Hypothalamus (tissue), 51 donors: Measurements from ENCODE around the gene PEX5L.
"Not testable (repeated sequence)": the region's sequence is repeated elsewhere in the genome, so short reads cannot be mapped to it uniquely, and the experiment has no call there.

Source experiments
- DNase-seq, 51 donors: peaks; one replicate each; lab custom pipeline; 2025; lab: John Stamatoyannopoulos, UW

The PEX5L gene

DNA sequence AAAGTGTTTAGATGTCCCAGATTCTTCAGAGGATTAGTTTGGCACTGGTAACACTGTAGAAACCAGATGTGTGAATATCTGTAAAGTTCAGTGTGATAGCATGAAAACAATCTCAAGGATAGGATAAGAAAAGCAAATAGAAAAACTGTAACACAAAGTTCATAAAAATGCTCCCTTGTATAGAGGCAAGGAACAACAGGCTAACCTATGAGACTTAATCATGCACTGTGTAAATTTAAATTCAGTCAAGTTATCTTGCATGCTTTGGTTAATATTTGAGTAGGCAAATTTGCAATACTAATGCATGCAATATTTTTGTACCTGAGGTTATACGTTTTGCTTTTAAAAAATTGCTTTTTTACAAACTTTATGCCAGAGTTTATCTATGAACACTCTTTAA lies 239.5 kb downstream of the PEX5L start:
- DNase-seq = no peak

GRCh38 chr3:179796421-179796820 lies 240.3 kb downstream of the PEX5L start:
- no peak for DNase-seq

- no peak for DNase-seq
Observed at GRCh38 chr3:179794355-179794754, 242.4 kb downstream of the PEX5L start.

- no peak for DNase-seq
Observed at GRCh38 chr3:179791793-179792192, 244.9 kb downstream of the PEX5L start.

GRCh38 chr3:179788996-179789395 lies 247.7 kb downstream of the PEX5L start:
- no peak for DNase-seq

- DNase-seq = not testable (repeated sequence)
Observed at GRCh38 chr3:179782841-179783240, 253.9 kb downstream of the PEX5L start.

GRCh38 chr3:179775416-179776122 lies 261.2 kb downstream of the PEX5L start:
- DNase-seq = no peak

DNA sequence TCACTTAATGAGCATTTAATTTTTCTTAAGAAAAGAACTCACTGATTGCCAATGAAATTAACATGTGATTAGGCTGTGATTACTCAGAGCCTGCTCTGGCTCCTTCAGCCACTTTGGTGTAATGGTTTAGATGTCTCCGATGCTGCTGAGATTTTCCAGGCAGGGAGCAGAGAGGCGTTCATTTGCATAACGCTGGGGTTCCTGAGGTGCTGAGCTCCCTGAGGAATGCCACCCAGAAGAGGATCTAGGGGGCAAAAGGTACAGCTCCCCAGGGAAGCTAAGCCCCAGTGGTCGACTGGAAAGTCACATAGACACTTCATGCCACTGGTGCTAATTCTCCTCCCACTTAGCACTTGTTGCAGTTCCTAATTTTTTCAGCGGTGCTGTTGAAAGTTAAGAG lies 264.4 kb downstream of the PEX5L start:
- DNase-seq = no peak

GRCh38 chr3:179771797-179772196 lies 264.9 kb downstream of the PEX5L start:
- DNase-seq = no peak

DNA sequence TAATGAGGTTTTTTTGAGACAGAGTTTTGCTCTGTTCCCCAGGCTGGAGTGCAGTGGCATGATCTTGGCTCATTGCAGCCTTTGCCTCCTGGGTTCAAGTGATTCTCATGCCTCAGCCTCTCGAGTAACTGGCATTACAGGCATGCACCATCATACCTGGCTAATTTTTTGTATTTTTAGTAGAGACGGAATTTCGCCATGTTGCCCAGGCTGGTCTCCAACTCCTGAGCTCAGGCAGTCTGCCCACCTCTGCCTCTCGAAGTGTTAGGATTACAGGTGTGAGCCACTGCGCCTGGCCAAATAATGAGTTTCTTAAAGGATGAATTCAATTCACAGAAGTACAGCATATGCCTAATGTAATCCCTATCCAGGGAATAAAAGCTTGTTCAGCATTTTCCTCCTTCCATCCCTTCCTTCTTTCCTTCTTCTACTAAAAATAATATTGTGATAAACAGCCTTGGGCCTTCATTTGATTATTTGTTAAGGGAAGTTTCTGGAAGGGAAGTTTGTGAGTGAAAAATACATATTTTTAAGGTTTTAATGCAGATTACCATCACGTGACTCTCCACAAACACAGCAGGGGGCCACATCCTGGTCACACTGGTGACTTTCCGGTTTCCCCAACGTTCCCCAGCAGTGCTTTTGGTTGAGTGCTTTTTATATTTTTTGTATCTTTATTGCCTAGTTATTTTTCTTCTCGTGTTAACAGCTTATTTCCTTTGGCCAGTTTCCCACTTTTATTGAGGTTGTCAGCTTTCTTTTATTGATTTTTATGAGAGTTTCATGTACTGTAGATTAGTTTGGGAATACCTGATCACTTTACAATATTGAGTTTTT lies 267.1 kb downstream of the PEX5L start:
- DNase-seq = no peak

GRCh38 chr3:179768080-179768479 lies 268.7 kb downstream of the PEX5L start:
- peak in 17 of 51 donors; percentile 1 to 44 (median 7) for DNase-seq

GRCh38 chr3:179766416-179767133 lies 270.2 kb downstream of the PEX5L start:
- no peak for DNase-seq

DNA sequence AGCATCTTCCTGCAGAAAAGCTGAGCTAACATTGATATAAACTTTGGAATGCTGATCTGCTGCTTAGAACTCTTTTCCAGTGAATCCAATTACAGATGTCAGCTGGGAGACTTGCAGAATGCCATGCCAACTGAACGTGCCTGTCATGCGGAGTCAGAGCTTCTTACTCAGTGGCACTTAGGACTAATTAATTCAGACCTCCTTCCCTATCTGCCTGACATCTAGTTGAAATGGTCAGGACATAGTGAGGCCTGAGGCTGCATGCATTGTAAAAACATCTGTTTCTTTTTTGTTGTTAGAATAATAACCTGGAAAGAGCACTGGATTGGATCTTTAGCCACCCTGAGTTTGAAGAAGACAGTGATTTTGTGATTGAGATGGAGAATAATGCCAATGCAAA lies 271.3 kb downstream of the PEX5L start:
- no peak for DNase-seq

DNA sequence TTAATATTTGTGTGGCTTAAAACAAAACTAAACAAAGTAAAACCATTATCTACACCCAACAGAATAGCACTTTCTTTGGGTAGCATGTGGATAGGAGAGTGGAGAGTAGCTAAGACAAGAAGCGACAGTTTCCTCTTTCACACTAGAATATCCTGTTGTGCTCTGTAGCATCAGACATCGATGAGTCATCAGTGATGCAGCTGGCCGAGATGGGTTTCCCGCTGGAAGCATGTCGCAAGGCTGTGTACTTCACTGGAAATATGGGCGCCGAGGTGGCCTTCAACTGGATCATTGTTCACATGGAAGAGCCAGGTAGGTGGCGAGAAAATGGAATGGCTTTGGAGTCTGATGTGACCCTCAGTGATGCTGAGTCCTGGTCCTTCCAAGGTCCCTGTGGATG lies 275.8 kb downstream of the PEX5L start:
- DNase-seq = no peak

GRCh38 chr3:179750720-179751328 lies 285.9 kb downstream of the PEX5L start:
- peak in 4 of 51 donors; percentile 1 to 6 (median 3) for DNase-seq

DNA sequence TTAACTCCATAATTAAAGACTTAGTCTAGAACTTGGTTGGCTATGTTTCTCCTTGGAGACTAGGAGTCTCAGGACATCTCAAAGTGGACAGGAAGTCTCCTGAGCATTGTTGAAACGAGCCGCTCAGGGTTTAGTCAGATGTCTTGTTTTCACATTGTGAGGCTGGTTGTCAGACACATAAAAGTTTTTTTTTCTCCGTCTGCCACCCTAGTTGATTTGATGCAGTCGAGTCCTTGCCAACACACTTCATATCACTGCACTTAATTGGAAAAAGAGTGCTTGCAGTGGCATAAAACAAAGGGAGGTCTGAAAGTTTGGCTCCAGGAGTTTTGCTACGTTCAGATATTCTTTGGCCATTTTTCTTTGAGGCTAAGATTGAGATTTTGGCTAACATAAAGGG lies 291.0 kb downstream of the PEX5L start:
- DNase-seq = no peak

DNA sequence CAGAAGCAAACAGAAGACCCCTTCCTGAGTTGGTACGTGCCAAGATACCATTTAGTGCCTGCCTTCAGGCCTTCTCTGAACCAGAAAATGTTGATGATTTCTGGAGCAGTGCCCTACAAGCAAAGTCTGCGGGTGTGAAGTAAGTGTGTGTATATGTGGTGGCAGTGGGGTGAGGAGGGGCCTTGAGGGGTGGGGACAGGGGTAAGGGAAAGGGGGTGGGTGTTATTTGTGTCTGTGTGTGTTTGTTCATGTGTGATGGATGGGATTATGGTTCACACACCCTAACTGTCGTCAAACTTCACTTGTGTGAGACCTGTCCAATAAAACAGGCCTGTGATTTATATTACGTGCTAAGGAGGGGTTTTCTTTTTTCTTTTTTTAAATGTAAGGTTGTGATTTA lies 291.7 kb downstream of the PEX5L start:
- DNase-seq = no peak
